GM10266 (cell line): ENCODE measurements around the gene CDK9.

Source experiments
- DNase-seq: peaks from one replicate; pipeline ENCODE4 v3.0.0; 2012; ENCODE audit errors: extremely low spot score
- TF ChIP-seq, protein P1 (sequence below): IDR thresholded peaks from 2 replicates; pipeline ENCODE4 v1.5.1; 2012; ENCODE audit warnings: mild to moderate bottlenecking, low read depth; ENCODE audit not compliant: control insufficient read depth, insufficient read depth; ENCODE audit errors: missing control alignments

The CDK9 gene

DNA sequence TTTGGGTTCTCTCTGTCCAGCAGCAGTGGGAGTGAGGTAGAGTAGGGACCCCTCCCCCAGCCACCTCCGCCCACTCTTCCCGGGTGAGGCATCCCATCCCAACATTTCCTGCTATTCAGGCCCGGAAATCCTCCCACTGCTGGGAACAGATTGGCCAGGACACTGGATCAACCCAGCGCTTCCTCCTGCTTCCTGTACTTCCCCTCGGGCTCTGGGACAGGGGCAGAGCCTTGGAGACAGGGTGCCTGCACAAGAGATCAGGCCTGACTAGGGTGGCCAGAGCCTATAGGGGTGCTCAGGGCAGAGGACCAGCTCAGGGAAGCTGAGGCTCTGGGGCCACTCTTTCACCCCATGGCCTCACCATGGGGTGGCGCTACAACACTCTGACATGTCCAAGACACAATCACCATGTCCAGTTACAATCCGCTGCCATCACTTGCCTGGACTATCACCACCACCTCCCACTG lies 21.9 kb upstream of the CDK9 start:
- TF ChIP-seq, protein P1, sequence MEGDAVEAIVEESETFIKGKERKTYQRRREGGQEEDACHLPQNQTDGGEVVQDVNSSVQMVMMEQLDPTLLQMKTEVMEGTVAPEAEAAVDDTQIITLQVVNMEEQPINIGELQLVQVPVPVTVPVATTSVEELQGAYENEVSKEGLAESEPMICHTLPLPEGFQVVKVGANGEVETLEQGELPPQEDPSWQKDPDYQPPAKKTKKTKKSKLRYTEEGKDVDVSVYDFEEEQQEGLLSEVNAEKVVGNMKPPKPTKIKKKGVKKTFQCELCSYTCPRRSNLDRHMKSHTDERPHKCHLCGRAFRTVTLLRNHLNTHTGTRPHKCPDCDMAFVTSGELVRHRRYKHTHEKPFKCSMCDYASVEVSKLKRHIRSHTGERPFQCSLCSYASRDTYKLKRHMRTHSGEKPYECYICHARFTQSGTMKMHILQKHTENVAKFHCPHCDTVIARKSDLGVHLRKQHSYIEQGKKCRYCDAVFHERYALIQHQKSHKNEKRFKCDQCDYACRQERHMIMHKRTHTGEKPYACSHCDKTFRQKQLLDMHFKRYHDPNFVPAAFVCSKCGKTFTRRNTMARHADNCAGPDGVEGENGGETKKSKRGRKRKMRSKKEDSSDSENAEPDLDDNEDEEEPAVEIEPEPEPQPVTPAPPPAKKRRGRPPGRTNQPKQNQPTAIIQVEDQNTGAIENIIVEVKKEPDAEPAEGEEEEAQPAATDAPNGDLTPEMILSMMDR, result peak; percentile 42
- DNase-seq, result peak; percentile 53

DNA sequence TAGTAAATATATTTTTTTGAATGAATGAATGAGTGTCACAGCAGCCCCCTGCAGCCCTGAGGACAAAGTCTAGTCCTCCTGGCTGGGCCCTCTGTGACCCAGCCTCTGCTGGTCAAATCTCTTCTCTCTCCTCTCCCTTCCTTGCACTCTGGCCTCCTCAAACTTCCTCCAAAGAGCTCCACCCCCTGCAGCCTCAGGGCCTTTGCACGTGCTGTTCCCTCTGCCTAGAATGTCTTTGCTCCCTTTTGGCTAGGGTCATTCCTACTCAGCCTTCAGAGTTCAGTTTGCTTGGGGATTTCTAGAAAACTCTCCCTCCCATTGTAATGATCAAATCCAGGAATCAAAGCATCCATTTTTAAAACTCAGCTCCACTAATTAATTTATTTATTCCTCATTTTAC lies 20.4 kb upstream of the CDK9 start:
- TF ChIP-seq, protein P1, result no peak
- no peak for DNase-seq

DNA sequence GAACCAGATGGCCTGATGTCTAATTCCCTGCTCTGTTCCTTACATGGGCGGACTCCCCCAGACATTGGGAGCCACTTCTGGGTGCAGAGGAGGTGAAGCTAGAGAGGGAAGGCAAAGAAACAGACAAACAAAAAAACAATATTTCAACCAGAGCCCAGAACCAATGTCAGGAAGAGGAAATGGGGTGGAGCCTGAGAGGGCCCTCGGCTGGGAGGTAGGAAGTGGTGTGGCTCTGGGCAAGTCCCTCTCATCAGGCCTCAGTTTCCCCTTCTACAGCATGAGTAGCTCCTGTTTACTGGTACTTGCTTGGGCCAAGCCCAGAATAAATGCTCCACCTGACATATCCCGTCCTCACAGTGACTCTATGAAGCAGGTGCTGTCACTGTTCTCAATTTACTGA lies 18.4 kb upstream of the CDK9 start:
- TF ChIP-seq, protein P1, result no peak
- no peak for DNase-seq

DNA sequence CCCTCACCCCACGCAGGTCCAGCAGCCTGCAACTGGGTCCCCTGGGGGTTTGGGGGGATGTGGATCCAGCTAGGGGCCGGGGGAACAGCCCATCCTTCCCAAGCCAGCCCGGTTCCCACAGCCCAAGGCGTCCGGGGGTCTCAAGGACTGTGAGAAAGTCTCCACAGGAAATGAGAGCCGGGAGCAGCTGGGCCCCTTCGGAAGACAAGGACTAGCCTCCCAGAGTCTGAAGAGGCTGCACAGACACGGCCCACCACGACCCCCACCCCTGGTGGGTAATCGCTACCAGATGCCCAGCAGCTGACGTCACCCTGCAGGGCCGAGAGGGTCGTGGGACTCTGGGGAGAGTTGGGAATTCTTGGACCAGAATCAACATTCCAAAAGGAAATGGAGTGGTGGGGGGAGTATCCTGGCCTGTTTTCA lies 17.9 kb upstream of the CDK9 start:
- no peak for DNase-seq
- TF ChIP-seq, protein P1, result no peak

DNA sequence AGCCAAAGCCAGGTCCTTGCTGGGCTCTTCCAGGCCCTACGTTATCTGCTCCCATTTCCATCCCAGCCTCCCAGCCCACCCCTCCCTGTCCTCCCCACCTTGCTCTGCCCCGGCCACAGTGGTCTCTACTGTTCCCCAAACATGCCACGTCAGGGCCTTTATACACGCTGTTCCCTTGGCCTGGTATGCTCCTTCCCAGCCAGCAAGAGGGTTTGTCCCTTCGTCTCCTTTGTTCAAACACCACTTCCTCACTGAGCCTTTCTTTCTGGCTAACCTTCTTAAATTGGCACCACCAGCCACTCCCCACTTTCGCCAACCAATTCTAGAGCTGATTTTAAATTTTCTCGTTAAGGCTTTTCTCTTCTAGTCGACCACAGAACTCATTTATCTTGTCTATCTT lies 17.1 kb upstream of the CDK9 start:
- TF ChIP-seq, protein P1, result no peak
- DNase-seq, result no peak

DNA sequence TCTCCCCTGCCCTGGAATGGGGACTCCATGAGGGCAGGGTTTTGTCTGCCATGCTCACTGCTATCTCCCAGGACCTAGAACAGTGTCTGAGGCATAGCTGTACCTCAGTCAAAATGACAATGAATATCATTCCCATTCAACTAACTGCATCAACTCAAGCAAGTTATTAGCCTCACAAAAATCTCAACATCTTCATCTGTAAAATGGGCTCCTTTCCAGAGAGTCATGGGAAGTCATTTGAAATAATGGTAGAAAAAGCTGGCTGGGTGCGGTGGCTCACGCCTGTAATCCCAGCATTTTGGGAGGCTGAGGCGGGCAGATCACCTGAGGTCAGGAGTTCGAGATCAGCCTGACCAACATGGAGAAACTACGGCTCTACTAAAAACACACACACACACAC lies 16.7 kb upstream of the CDK9 start:
- DNase-seq, result no peak
- TF ChIP-seq, protein P1, result no peak

DNA sequence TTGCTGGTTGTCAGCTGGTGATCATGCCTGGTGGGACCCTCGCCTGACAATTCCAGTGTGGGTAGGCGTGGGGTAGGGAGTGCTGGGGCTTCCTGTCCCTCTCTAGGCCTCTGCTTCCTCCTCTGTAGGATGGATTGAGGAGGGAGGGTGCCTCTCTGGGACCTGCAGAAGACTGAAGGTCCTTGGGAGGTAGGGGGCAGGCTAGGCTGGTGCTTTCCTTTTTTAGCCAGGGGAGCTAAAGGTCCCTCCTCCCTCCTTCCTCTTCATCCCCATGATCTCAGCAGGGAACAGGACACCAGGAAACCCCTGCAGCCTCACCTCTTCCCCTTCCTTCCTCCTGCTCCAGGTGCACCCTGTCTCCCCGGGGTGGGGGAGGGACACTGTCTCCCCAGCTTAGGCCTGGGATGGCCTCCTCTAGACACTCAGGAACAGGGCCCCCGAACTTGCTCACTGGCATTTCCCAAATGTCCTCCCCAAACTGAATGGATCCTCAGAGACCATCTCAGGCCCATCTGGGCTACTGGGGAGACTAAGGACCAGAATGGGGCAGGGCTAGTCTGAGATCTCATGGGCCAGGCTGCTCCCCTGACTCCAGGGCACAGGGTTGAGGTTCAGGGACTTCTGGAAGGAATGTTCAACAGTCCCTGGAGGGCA lies 15.8 kb upstream of the CDK9 start:
- TF ChIP-seq, protein P1, result no peak
- no peak for DNase-seq
